Inferior parietal cortex (tissue), 1 donor: ENCODE data around the gene PLSCR5.
A peak's percentile ranks its signal among the peaks of the same experiment; 100 is the strongest.

Experiments used
- DNase-seq: peaks from one replicate; pipeline ENCODE4 v3.0.0-alpha.2; 2016; ENCODE audit errors: extremely low spot score

PLSCR5 gene, protein sequence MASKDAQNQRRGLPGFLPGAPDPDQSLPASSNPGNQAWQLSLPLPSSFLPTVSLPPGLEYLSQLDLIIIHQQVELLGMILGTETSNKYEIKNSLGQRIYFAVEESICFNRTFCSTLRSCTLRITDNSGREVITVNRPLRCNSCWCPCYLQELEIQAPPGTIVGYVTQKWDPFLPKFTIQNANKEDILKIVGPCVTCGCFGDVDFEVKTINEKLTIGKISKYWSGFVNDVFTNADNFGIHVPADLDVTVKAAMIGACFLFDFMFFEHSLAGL

DNA sequence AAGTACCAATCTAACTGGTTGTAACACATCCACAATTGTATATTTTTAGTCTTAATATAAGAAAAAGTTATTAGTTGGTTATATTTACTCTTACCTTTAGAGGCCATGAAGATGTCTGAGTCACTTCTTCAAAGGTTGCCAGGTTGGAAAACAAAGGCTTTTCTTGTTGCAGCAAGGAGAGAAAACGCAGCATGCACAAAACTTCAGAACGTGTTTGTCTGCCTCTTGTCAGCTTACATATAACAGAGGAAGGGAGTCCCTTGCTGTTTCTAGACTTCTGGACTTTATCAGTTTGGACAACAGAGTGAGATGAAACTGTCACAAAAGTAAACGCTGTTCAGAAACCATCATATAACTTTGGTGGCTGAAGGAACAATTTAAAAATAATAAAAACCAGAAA is at the start of gene PLSCR5:
Gene PLSCR5, minus strand, starts transcription at position 241 of the 400 bp plus-strand sequence. Its CDS starts 134 bp downstream, at position 107.
- no peak for DNase-seq

DNA sequence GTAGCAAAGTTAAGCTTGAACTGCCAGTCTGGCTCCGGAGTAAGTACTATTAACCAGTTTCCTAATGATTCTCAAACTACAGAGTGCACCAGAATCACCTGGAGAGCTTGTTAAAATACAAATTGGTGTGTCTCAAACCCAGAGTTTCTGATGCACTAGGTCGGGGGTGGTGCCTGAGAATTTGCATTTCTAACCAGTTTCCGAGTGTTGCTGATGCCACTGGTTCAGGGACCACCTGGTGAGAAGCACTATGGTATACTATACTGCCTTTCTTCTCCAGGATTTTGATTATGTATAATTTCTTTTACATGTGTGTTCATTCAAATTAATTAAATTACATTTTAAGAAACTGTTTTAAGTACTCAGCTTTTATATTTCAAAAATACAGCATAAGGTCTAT is 48.8 kb upstream of the PLSCR5 start:
- no peak for DNase-seq

DNA sequence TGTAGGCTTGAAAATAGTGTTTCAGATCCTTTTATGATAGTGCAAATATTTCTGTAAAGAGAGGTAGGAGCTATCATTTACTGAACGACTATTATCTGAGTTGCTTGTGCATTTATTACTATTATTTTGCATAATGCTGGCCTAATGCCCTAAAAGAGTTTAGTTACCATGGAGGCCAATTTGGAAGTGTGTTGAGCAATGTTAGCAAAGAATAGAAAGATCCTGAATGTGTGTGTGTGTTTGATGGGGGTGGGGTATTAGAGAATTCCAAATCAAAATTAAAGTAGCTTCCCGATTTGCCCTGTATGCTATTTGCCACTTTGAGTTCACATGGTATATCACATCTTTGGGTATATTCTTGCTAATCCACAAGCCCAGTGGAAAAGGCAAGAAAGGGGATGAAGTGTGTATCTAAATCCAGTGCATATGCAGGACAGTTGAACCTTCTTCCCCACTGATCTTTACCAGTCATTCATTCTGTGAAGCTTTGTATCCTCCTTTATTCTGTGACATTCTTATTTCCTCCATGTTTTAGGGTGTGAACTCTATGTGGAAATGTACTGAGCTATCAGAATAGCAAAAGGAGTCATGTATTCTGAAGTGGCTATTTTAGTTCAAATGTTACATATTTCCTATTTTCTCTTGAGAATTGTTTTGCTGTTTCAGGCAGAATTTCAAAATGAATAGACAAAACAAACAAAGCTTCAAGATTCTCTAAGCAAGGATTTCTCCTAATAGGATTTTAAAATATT is 45.7 kb upstream of the PLSCR5 start:
- DNase-seq = no peak

DNA sequence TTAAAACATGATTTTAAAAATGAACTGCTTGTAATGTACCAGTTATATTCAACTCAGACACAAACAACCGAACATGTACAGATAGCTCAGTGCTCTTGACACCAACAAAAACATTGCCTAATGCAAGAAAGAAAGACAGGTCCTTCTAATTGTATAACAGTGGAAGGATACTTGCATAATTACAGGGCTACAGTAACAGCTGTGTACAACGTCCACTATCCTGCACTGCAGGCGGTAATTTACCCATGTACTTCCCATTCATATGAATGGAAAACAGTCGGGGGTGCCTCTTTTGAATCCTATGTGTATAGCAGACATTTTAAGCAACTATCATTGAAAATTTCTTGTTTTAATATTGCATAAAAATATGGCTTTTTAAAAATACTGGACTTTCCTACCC is 41.1 kb upstream of the PLSCR5 start:
- no peak for DNase-seq

DNA sequence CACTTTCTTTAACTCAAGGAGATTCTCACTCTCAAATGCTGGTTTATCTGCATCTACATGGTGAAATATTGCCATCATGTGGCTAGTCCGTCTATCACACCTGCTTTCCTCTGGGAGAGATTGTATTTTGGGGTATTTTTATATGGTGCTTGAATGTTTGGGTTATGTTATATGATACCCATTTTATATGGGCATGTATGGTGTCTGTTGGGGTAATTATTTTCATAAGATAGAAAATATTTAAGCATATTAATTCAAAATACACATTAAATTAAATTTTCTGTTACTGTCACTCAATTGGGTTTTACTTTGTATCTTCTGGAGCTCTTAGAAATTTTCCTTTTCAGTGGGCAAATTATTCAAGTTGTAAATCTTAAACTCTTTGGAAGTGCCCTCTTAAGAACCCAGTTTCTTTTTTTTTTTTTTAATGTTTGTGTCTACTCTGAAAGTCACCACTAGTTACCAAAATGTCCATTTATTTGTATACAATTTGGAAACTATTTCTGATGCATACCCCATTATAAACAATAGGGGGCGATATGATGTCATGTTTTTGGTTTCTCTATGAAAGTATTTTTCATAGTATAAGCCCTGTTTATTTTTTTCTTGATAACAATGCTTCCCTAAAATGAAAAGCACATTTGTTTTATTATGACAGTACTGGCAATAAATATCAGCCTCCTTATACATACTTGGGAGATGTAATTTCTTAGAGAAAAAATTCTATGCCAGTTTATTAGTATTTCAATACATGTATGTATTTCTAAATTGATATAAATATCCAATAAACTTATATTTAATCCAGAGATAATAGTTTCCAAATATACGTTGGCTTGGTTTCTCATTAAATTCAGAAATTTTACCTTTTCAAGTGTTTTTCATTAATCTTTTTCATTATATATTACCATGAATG is 36.1 kb upstream of the PLSCR5 start:
- peak; percentile 51 for DNase-seq

DNA sequence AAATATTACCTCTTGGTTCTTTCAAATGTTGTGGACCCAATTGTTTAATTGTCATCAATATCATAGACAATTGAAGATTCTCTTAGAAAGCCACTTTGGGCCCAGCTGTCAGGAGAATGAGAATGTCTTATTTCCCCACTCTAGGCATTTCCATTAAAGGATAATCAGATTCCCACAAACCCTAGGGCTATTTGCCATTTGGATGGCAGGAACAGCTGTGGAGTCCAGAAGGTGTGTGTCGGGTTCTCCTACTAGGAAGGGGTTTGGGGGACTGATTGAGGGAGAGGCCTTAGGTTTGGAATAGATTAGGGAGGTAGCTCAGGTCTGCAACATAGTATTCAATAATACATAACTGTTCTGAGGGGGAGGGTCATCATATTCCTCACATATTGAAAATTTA is 35.2 kb upstream of the PLSCR5 start:
- DNase-seq = no peak

DNA sequence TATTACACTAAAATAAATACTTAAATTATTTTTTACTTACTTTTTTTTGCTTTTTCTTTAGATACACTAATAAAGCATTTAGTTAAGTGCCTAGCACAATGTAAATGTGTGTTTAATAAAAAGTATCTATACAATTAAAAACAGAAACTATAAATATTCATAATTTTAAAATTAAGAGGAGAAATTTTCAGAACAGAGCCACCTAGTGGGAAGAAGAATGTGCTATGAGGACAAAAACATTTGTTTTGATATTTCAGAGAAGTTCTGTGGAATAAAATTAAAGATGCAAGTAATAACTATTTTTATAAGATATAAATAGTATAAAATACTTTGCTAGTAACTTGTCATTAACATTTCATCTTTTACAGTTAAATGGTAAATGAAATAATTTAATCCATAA is 33.6 kb upstream of the PLSCR5 start:
- no peak for DNase-seq

DNA sequence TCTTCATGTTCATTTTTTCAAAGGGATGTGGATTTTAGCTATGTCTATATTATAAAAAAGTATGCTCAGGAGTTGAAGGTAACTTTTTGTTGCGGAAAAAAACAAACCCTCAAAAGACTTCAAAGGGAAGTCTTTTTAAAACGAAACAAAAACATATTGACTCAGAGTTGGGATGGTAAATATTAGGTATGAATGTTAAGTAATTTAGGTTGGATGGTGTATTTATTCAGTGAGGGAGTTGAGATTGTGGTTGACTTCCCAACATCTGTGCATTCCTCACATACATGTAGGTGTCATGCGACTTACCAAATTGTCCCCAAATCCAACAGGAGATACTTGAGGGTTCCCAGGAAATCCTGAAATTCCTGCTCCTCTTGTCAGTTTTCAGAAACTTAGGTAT is 32.7 kb upstream of the PLSCR5 start:
- no peak for DNase-seq

DNA sequence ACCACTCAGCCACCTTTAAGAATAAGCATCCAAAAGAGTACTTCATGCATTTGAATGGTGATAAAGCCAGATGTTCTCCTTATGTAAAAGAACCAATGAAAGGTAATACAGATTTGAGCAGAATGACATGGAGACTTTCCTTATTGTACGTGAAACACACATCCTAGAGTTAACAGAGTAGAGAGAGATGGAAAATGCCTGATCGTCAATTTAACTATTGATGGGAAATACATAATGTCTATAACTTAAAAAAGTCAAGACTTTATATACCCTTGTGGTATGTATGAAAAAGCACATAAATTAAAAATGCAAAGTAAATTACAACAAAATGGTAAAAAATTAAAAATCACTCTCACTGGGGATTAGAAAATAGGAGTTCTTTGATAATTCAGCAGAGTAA is 31.7 kb upstream of the PLSCR5 start:
- no peak for DNase-seq

DNA sequence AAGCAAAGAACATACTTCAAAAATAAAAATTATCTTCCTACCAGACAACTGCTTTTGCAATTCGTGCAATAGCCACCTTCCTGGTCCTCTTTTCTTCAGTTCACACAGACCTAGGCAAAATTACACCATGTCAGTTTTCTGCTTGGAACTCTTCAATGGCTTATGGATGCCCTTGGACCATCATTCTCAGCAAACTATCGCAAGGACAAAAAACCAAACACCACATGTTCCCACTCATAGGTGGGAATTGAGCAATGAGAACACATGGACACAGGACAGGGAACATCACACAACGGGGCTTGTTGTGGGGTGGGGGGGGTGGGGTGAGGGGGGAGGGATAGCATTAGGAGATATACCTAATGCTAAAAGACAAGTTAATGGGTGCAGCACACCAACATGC is 29.2 kb upstream of the PLSCR5 start:
- DNase-seq = no peak

DNA sequence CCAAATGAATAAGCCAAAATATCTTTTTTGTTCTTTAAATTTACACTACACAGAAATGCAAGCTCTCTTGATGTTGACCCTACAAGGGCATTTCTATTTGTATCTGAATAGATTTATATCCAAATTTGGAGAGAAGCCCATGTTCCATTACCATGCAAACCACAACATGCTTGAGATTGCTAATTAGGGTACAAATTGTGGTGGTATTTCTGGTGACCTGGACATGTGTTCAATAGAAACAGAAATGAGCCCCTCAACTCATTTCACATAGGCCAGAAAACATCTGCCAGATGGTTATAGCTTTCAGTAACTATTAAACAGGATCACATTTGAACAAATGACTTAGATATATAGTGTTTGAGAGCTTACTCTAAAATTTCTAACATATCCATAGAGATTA is 23.5 kb upstream of the PLSCR5 start:
- DNase-seq = no peak

DNA sequence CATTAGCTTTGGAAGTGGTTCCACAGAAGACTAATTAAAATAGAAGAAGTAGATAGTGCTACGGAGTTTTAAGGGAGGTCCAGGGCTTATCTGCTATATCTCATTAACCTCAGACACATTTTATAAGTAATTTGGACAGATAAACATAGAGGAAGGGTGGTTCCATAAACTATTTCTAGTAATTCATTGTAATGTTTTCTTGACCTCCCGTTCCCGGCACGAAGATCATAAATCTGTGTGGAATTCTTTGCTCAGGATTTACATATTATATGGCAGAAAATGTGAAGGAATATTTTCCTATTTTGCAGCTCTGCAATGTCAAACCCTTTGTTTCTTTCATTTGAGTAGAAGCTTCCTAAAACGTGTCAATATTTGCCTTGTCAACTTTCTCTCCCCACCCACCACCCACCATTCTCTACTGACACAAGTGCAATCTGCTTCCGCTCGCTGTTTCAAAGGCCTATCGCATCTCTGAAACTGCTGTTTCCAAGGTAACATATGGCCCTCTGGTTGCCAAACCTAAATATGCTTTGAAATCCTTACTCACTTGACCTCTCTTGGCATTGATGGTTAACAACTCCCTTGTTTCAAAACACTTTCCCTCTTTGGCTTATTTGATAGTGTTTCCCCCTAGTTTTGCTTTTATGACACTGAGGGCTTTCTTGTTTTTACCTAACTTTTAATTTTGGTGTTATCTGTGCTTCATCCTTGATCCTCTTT is 21.4 kb upstream of the PLSCR5 start:
- DNase-seq = no peak

DNA sequence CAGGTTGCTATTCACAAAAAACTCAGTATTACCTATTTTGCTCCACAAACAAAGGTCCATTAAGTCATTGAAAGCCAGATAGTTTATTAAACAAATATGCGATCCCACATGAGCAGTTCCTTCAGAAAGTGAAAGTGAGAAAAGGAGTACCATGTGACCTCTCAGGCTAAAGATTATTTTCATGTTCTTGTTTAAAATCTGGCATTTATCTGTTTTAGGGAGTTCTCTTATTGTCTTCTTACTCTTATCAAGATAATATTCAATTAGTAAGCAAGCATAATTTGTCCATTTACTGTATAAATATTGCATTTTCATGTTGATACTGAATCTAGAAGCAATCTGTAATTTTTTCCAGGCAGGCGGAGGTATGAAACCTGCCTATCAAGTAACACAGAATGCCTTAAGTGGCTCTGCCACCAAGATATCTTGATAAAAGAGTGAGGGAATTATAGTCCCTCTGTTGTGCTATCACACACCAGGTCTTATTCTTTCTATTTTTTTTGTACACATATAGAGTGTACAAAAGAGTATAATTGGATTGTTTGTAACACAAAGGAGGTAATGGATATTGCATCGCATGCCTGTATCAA is 20.1 kb upstream of the PLSCR5 start:
- no peak for DNase-seq

DNA sequence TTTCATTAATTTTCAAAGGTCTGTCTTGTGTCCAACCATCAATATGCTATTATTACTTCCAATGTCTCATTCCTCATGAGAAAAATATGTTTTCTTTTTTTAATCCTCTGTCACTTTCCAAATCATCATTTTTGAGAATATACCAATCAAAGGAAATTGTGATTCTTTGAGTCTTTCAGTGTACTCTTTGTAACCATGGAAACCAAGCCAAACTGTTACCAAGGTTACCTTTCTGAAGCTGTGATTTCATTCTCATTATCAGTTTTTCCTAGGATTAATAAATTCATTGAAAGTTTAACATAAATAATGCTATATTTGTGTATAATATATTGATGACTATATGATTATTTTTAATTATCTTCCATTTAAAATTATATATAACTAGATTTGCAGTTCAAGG is 16.6 kb upstream of the PLSCR5 start:
- no peak for DNase-seq

DNA sequence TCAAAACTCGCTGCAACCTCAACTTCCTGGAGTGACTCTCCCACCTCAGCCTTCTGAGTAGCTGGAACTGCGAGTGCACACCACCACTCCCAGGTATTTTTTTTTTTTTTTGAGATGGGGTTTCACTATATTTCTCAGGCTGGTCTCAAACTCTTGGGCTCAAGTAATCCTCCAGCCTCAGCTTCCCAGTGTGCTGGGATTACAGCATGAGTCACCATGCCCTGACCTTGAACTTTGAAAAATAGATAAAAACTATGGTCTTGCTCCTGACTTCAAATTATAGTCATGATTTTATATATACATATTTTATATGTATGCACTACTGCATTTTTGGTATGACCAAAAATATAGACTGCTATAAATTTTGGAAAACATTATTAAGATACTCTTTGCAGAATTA is 6.9 kb upstream of the PLSCR5 start:
- DNase-seq = no peak

DNA sequence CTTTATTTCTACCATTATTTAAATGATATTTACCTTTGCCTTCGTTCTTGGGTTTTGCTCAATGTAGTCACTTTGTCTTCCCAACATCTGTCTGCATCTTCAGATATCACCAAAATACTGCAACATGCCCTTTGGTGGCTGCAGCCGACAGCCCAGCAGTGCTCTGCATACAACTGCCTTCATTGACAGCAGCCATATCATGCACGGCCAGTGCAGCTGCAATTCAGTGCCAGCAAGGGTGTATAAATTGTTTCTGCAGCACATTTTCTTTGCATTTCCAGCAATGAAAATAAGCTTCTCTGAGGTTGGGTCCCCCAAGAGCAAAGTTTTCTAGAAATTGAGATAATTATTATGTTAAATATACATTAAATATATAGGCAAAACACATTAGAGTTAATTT is 6.0 kb upstream of the PLSCR5 start:
- no peak for DNase-seq

DNA sequence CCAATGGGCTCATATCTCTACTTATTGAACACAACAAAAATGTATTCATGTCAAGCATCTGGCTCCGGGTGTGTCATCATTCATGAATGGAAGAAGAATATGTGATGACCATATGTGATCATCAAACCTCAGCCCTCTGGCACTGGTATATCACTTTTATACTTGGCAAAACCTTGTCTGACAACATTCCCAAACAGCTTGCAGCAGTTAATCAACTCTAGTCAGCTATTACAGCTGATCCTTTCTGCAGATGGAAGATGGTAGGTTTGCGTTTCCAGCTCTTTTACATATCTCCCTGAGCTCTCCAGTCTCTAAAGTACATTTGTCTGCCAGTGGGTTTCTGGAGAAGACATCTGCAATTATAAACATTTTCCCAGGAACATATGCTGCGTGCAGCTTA is 6.6 kb downstream of the PLSCR5 start:
- no peak for DNase-seq

DNA sequence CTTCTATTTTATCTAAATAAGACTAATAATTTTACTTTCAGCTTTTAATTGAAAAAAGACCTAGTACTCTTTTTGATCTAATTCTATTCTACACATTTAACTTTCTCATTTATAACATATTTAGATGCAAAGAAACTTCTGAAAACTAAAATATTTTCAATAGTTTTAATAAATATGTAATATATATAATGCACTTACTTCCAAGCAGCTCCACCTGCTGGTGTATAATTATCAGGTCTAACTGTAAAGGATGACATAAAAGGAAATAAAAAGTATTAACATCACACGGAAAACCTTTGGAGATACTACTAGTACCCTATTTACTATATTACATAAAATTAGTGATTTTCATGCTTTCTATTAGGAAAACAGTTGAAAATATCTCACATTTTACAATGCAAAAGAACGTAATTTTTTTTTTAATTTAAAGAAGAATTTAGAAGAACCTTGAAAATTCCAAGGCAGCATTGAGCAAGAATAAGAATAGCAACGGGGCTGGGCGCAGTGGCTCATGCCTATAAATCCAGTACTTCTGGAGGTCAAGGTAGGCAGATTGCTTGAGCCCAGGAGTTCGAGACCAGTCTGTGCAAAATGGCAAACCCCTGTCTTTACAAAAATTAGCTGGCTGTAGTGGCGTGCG is 10.2 kb downstream of the PLSCR5 start:
- DNase-seq = no peak

DNA sequence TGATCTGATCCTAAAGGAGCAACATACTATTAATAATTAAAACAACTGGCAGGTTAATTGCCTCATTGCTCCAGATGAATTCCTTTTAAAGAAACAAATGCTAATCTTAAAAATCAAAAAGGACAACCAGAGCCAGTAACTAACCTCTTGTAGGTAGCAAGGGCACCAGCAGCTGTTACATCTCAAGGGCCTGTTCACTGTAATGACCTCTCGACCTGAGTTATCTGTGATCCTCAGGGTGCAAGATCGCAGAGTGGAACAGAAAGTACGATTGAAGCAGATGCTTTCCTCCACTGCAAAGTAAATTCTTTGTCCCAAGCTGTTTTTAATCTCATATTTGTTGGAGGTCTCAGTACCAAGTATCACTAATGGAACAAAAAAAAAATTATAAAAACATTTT is 11.4 kb downstream of the PLSCR5 start:
- no peak for DNase-seq

DNA sequence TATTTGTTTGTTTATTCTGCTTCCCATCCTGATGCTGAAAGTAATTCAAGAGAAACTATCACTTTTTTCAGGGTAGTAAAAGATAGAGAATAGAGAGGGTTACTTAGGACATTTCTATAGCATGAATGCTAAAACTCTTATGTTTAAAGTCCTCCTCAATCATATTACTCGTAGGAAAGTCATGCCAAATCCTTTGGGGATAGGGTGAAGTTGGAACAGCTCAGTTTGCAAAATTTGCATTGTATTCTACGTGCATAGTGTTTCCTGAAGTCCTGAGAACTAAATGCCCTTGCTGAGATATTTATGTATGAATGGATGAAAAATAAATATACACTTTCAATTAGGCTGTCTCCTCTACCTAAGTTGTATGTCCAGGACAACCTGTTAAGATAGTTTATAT is 14.6 kb downstream of the PLSCR5 start:
- no peak for DNase-seq

DNA sequence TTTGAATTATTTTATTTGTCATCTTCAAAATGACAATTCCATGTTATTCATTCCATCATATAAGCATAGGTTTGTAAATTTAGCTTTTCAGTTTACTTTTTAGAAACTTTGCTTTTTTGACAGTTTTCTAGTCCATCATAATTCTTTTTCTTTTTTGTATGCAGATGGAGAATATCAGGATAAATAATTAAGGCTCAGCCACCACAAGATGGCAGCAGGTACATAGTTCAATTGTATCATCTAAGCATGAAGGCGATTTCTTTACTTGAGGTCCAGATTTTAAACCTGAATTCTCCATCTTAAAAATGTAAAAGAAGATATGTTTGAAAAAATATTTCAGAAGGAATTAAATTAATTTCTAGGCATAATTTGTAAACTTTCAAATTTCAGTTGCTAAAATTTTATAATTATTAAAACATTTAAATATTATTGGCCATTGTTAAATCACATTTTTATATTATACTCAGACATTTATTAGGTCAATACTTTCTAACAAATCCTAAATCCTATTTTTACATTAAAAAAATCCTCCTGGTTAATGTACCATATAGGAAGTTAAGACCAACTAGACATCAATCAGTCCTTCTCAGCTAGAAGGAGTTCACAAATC is 15.1 kb downstream of the PLSCR5 start:
- DNase-seq = peak; percentile 68
